ENCODE results near the gene LRRC4C.

- TF ChIP-seq, protein P1, sequence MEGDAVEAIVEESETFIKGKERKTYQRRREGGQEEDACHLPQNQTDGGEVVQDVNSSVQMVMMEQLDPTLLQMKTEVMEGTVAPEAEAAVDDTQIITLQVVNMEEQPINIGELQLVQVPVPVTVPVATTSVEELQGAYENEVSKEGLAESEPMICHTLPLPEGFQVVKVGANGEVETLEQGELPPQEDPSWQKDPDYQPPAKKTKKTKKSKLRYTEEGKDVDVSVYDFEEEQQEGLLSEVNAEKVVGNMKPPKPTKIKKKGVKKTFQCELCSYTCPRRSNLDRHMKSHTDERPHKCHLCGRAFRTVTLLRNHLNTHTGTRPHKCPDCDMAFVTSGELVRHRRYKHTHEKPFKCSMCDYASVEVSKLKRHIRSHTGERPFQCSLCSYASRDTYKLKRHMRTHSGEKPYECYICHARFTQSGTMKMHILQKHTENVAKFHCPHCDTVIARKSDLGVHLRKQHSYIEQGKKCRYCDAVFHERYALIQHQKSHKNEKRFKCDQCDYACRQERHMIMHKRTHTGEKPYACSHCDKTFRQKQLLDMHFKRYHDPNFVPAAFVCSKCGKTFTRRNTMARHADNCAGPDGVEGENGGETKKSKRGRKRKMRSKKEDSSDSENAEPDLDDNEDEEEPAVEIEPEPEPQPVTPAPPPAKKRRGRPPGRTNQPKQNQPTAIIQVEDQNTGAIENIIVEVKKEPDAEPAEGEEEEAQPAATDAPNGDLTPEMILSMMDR (IDR thresholded peaks at IDR 0.05; ENCODE audit: low read length): no peak
- no peak for TF ChIP-seq EZH2 (IDR thresholded peaks at IDR 0.05; ENCODE audit: borderline replicate concordance, low read length)
Measured at GRCh38 chr11:40759341-40759740, 700.1 kb downstream of the LRRC4C start.

Data from OCI-LY1 (cell line).